ENCODE data around the gene MAP4K3.

The MAP4K3 gene

GRCh38 chr2:39479696-39480095 is 42.6 kb upstream of the MAP4K3 start:
- FAIRE-seq (no peak), DNase-seq (ENCODE audit: insufficient read length, low spot score) (no peak)
- TF ChIP-seq CTCF (IDR thresholded peaks at IDR 0.05; ENCODE audit: insufficient read depth, missing control alignments) = no peak

- no peak for TF ChIP-seq CTCF (IDR thresholded peaks at IDR 0.05; ENCODE audit: insufficient read depth, missing control alignments)
- DNase-seq (ENCODE audit: insufficient read length, low spot score) = no peak
- no peak for FAIRE-seq
These were observed 42.1 kb upstream of the MAP4K3 start for GRCh38 chr2:39479053-39479670.

DNA sequence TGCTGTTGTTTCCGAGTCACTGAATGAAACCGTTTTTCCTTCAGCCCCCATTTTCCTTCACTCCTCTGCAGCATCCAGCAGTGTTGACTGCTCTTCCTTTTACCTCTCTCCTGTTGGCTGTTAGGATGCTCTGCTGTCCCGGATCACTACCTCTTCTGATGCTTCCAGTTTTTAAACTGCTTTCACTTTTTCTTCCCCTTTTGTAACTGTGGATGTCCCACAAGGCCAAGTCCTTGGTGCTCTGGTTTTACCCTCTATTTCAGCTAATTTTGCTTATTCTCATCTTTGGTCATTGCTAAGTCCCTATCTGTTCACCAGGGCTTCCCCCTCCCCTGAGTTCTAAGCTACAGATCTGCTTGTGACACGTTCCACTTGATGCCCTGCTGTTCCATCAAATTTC is 39.4 kb upstream of the MAP4K3 start:
- FAIRE-seq = no peak

DNA sequence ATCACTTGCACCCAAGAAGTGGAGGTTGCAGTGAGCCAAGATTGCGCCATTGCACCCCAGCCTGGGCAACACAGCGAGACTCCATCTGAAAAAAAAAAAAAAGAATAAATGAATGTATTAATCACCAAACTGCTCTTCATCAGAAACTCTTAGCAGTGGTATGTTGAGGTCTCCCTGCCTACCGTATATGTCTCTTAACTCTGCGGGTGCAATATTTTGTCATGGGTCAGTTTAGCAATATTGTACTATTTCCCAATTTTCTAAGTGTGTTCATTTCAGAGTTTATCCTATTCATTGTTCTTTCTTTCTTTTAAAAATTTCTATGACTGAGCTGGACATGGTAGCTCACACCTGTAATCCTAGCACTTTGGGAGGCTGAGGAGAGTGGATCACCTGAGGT is 37.9 kb upstream of the MAP4K3 start:
- no peak for FAIRE-seq
- TF ChIP-seq CTCF (IDR thresholded peaks at IDR 0.05; ENCODE audit: insufficient read depth, missing control alignments) = no peak
- no peak for DNase-seq (ENCODE audit: insufficient read length, low spot score)

More for the DNA sequence above, 39.4 kb upstream of the MAP4K3 start:
- no peak for DNase-seq (ENCODE audit: insufficient read length, low spot score)
- TF ChIP-seq CTCF (IDR thresholded peaks at IDR 0.05; ENCODE audit: insufficient read depth, missing control alignments) = no peak

DNA sequence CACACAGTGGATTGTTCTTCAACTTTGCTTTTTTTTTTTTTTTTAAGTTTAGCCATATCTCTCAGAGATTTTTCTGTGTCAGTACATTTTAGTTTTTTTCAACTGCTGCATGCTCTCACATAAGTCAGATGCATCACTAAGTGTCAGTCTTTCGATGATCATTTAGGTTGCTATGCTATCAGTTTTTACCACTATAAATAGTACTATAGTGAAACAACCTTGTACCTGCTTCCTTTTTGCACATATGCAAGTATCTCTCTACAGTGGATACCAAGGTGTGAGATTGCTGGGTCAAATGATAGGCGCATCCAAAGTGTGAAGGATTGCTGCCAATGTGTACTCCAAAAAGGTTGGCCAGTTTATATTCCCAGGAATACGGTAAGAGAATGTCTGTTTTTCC is 33.5 kb upstream of the MAP4K3 start:
- no peak for FAIRE-seq
- TF ChIP-seq CTCF (IDR thresholded peaks at IDR 0.05; ENCODE audit: insufficient read depth, missing control alignments) = no peak
- DNase-seq (ENCODE audit: insufficient read length, low spot score) = no peak

GRCh38 chr2:39469807-39470206 is 32.7 kb upstream of the MAP4K3 start:
- FAIRE-seq (no peak), DNase-seq (ENCODE audit: insufficient read length, low spot score) (no peak)
- no peak for TF ChIP-seq CTCF (IDR thresholded peaks at IDR 0.05; ENCODE audit: insufficient read depth, missing control alignments)

DNA sequence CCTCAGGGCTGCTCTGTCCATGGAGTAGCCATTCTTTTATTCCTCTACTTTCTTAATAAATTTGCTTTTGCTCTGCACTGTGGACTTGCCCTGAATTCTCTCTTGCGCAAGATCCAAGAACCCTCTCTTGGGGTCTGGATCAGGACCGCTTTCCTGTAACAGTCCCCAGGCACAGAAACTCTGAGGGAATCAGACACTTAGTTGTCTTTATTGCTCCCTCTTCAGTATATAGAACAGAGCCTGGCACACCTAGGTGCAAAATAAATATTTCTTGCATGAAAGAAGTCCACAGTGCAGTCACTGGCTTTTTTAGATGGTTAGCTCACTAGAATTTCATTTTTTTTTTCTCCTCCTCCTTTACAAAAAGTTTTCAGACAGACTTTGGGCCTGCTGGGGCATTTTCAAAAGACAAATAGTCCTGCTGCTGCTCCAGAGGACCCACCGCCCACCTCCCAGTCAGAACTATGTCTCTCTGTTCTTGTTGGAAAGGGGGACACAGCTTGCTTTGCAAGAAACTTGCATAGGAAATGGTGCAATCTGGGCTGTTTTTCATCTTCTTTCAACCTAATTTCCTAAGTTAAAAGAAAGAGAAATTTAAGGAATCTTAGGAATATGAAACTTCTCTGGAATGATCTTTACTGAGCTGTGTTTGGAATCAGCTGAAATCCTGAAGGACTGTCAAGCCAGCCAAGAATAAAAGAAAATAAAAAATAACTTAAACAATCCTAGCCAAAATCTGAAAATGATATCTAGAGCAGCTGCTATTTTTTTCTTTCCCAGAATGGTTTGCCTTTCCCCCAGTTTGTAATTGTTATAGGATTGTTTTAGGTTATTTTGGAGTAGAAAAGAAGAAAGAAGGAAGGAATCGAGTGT is 31.7 kb upstream of the MAP4K3 start:
- no peak for DNase-seq (ENCODE audit: insufficient read length, low spot score)
- FAIRE-seq = no peak
- no peak for TF ChIP-seq CTCF (IDR thresholded peaks at IDR 0.05; ENCODE audit: insufficient read depth, missing control alignments)

Data from D721Med (cell line).